Measurements from ENCODE around the gene SNTB2. TPM values are rescaled to one million over a fixed set of nuclear protein-coding genes. Genes with fewer than 3 reads are reported as not detected.

SNTB2 gene
- total RNA-seq, 2 donors from 2014 or later, result 34.5 to 34.8 TPM

GRCh38 chr16:69237296-69237695 lies 50.3 kb downstream of the SNTB2 start:
- no peaks in the 10 kb centered on the region for H3K4me1 ChIP-seq
- no peaks in the 10 kb centered on the region for H3K9me3 ChIP-seq
- no peak overlapping the region for H3K9ac ChIP-seq (ENCODE audit: low read depth in 2 of 2, low read length in 2 of 2)
- no peaks in the 10 kb centered on the region for H3K27me3 ChIP-seq
- no peaks in the 10 kb centered on the region for H3K36me3 ChIP-seq
- no peak overlapping the region for H3K4me3 ChIP-seq
- intact Hi-C loops (cut with DNase I), result no loop called here
- TF ChIP-seq CTCF (IDR thresholded peaks at IDR 0.05), result no peak
- no peak for DNase-seq
- H3K27ac ChIP-seq, result no peak overlapping the region

GRCh38 chr16:69239851-69240250 lies 52.9 kb downstream of the SNTB2 start:
- H3K4me1 ChIP-seq, result no peaks in the 10 kb centered on the region
- no peaks in the 10 kb centered on the region for H3K27me3 ChIP-seq
- intact Hi-C loops (cut with DNase I), result no loop called here
- H3K27ac ChIP-seq, result no peak overlapping the region
- no peak overlapping the region for H3K4me3 ChIP-seq
- H3K9me3 ChIP-seq, result no peaks in the 10 kb centered on the region
- H3K9ac ChIP-seq (ENCODE audit: low read depth in 2 of 2, low read length in 2 of 2), result no peak overlapping the region
- TF ChIP-seq CTCF (IDR thresholded peaks at IDR 0.05), result no peak
- no peaks in the 10 kb centered on the region for H3K36me3 ChIP-seq
- no peak for DNase-seq

GRCh38 chr16:69240331-69240730 lies 53.4 kb downstream of the SNTB2 start:
- no peak overlapping the region for H3K9ac ChIP-seq (ENCODE audit: low read depth in 2 of 2, low read length in 2 of 2)
- DNase-seq, result no peak
- H3K4me1 ChIP-seq, result no peaks in the 10 kb centered on the region
- no peak overlapping the region for H3K27ac ChIP-seq
- no peaks in the 10 kb centered on the region for H3K36me3 ChIP-seq
- H3K9me3 ChIP-seq, result no peaks in the 10 kb centered on the region
- intact Hi-C loops (cut with DNase I), result no loop called here
- no peak overlapping the region for H3K4me3 ChIP-seq
- no peaks in the 10 kb centered on the region for H3K27me3 ChIP-seq
- TF ChIP-seq CTCF (IDR thresholded peaks at IDR 0.05), result no peak

- Histone ChIP-seq H3K9me3 (no peaks in the 10 kb centered on the region), H3K4me1 (no peaks in the 10 kb centered on the region), H3K9ac (ENCODE audit: low read depth in 2 of 2, low read length in 2 of 2) (no peak overlapping the region), H3K27me3 (no peaks in the 10 kb centered on the region), H3K36me3 (no peaks in the 10 kb centered on the region), H3K4me3 (no peak overlapping the region), H3K27ac (no peak overlapping the region)
- DNase-seq, result no peak
- intact Hi-C loops (cut with DNase I), result no loop called here
- no peak for TF ChIP-seq CTCF (IDR thresholded peaks at IDR 0.05)
Observed at GRCh38 chr16:69241926-69242325, 55.0 kb downstream of the SNTB2 start.

GRCh38 chr16:69243479-69243878 lies 56.5 kb downstream of the SNTB2 start:
- Histone ChIP-seq H3K36me3 (no peaks in the 10 kb centered on the region), H3K27me3 (no peaks in the 10 kb centered on the region), H3K9ac (ENCODE audit: low read depth in 2 of 2, low read length in 2 of 2) (no peak overlapping the region), H3K9me3 (no peaks in the 10 kb centered on the region), H3K4me1 (no peaks in the 10 kb centered on the region), H3K27ac (no peak overlapping the region), H3K4me3 (no peak overlapping the region)
- no peak for TF ChIP-seq CTCF (IDR thresholded peaks at IDR 0.05)
- DNase-seq, result no peak
- intact Hi-C loops (cut with DNase I), result no loop called here

GRCh38 chr16:69244336-69244735 lies 57.4 kb downstream of the SNTB2 start:
- Histone ChIP-seq H3K4me3 (no peak overlapping the region), H3K9me3 (no peaks in the 10 kb centered on the region), H3K27ac (no peak overlapping the region), H3K36me3 (no peaks in the 10 kb centered on the region), H3K9ac (ENCODE audit: low read depth in 2 of 2, low read length in 2 of 2) (no peak overlapping the region), H3K4me1 (no peaks in the 10 kb centered on the region), H3K27me3 (no peaks in the 10 kb centered on the region)
- DNase-seq, result no peak
- intact Hi-C loops (cut with DNase I), result no loop called here
- no peak for TF ChIP-seq CTCF (IDR thresholded peaks at IDR 0.05)

Measured in colonic mucosa (tissue), 4 donors.